ENCODE results near the gene TMC5.
A peak's percentile ranks its signal among the peaks of the same experiment; 100 is the strongest.
"Not testable (repeated sequence)": the region's sequence is repeated elsewhere in the genome, so short reads cannot be mapped to it uniquely, and the experiment has no call there.

TMC5 gene, protein sequence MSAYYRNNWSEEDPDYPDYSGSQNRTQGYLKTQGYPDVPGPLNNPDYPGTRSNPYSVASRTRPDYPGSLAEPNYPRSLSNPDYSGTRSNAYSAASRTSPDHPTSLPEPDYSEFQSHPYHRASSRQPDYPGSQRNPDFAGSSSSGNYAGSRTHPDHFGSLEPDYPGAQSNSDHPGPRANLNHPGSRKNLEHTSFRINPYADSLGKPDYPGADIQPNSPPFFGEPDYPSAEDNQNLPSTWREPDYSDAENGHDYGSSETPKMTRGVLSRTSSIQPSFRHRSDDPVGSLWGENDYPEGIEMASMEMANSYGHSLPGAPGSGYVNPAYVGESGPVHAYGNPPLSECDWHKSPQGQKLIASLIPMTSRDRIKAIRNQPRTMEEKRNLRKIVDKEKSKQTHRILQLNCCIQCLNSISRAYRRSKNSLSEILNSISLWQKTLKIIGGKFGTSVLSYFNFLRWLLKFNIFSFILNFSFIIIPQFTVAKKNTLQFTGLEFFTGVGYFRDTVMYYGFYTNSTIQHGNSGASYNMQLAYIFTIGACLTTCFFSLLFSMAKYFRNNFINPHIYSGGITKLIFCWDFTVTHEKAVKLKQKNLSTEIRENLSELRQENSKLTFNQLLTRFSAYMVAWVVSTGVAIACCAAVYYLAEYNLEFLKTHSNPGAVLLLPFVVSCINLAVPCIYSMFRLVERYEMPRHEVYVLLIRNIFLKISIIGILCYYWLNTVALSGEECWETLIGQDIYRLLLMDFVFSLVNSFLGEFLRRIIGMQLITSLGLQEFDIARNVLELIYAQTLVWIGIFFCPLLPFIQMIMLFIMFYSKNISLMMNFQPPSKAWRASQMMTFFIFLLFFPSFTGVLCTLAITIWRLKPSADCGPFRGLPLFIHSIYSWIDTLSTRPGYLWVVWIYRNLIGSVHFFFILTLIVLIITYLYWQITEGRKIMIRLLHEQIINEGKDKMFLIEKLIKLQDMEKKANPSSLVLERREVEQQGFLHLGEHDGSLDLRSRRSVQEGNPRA

DNA sequence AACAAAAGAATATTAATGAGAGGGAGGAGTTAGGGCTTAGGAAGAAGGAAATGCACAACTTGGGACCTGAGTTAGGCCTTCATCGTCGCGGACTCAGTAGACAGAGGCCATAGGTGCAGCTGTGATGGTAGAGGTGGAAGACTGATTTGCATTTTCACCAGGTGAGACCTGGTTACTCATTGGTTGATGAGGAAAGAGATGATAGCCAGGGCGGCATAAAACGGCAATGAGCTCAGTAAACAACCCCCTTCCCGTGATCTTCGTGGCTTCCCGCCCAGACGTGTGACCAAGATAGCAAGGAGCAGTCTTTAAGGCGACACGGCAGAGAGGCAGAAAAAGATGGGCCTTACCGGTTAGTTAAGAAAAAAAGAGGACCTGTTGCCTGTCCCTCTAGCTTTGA, at the start of gene TMC5:
Gene TMC5, plus strand, starts transcription at position 244 of the 400 bp plus-strand sequence. CDS start 22,156 bp downstream, outside the sequence.
- no peak for DNase-seq (ENCODE audit: low read depth, low spot score)

DNA sequence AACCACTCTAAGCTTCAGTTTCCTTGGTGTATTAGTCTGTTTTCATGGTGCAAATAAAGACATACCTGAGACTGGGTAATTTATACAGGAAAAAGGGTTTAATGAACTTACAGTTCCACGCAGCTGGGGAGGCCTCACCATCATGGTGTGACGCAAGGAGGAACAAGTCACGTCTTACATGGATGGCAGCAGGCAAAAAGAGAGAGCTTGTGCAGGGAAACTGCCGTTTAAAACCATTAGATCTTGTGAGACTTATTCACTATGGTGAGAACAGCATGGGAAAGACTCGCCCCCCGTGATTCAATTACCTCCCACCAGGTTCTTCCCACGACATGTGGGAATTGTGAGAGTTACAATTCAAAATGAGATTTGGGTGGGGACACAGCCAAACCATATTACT, 45.1 kb upstream of the TMC5 start:
- DNase-seq (ENCODE audit: low read depth, low spot score): not testable (repeated sequence)

- DNase-seq (ENCODE audit: low read depth, low spot score): no peak
These were observed 43.3 kb upstream of the TMC5 start for GRCh38 chr16:19374402-19374801.

- peak; percentile 32 for DNase-seq (ENCODE audit: low read depth, low spot score)
These were observed 42.0 kb upstream of the TMC5 start for GRCh38 chr16:19375561-19376158.

- no peak for DNase-seq (ENCODE audit: low read depth, low spot score)
These were observed 39.8 kb upstream of the TMC5 start for GRCh38 chr16:19377864-19378263.

- DNase-seq (ENCODE audit: low read depth, low spot score): no peak
These were observed 39.2 kb upstream of the TMC5 start for GRCh38 chr16:19378511-19378910.

DNA sequence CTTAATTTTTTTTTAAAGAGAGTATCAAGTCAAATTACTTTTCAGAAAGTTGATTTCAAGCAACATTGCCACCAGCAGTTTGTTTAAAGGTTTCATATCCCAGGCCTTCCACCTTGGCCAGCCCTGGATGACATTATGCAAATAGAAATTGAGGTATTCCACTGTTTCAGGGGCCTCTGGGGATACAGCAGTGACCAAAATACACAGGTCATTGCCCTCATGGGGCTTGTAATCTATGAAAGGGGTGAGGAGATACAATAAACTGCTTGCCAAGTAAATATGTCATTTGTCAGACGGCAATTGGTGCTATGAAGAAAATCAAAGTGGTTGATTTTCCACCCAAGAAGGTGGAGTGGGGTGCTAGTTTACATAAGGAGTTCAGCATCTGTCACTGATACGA, 37.8 kb upstream of the TMC5 start:
- DNase-seq (ENCODE audit: low read depth, low spot score): no peak

- DNase-seq (ENCODE audit: low read depth, low spot score): no peak
These were observed 37.4 kb upstream of the TMC5 start for GRCh38 chr16:19380328-19380727.

GRCh38 chr16:19382084-19382801, 35.4 kb upstream of the TMC5 start:
- no peak for DNase-seq (ENCODE audit: low read depth, low spot score)

DNA sequence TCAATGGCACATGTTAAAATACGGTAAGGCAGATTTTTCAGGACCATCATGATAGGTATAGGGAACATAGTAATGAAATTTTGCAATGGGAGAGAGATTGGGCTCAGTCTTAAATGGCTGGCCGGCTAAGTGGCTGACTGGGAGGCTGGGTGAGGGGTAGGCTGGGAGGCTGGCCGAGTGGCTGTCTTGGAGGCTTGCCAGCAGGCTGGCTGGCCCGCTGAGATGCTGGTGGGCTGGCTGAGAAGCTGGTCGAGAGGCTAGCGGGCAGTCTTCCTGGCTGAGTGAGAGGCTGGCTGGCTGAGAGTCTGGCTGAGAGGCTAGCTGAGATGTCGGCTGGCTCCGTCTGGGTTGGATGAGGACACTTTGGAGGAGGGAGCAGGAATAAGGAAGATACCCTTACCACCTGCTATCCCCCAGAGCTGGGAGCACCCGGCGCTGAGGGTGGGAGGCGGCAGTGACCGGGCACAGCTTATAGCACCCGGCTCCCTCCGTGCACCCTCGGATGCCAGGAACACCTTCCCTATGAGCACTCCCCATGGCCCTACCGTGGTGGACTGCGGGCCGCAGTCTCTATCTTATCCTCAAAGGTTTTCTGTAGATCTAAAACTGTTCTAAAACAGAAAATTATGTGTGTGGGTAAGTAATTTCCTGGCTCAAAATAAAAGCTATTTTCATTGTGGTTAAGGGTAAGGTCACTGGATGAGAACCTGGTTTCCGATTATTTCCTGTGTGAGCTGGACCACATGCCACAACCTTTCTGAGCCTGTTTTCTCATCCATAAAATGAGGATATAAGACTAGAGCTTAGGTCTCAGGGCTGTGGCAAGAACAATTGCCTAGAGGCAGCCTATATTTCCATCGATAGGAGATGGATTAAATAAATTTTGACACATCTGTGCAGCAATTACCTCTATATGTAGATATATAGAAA, 34.5 kb upstream of the TMC5 start:
- no peak for DNase-seq (ENCODE audit: low read depth, low spot score)

DNA sequence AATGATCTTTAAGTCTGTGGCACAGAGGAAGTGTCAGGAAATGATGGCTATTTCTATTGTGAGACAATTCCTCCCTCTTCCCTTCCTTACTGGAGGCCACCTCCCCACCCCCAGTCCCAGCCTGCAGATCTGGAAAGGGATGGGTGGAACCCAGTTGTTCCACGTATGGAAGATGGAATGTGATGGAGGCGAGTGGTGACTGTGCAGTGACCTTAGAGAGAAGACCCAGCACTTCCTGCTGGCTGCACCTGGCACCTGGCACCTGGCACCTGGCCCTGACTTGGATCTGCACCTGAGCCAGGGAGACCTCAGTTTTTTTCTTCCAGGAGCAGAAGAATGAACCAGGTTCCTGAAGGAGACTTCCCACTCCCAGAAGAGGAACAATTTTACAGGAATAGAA, 33.0 kb upstream of the TMC5 start:
- DNase-seq (ENCODE audit: low read depth, low spot score): no peak

GRCh38 chr16:19386525-19386924, 31.2 kb upstream of the TMC5 start:
- no peak for DNase-seq (ENCODE audit: low read depth, low spot score)

- peak; percentile 62 for DNase-seq (ENCODE audit: low read depth, low spot score)
These were observed 28.4 kb upstream of the TMC5 start for GRCh38 chr16:19389246-19389645.

DNA sequence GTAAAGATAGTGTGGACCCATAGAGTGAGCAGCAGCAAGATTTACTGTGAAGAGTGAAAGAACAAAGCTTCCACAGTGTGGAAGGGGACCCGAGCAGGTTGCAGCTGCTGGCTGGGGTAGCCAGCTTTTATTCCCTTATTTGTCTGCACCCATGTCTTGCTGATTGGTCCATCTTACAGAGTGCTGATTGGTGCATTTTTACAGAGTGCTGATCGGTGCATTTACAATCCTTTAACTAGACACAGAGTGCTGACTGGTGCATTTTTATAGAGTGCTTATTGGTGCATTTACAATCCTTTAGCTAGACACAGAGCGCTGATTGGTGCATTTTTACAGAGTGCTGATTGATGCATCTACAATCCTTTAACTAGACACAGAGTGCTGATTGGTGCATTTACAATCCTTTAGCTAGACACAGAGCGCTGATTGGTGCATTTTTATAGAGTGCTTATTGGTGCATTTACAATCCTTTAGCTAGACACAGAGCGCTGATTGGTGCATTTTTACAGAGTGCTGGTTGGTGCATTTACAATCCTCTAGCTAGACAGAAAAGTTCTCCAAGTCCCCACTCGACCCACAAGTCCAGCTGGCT, 26.4 kb upstream of the TMC5 start:
- DNase-seq (ENCODE audit: low read depth, low spot score): not testable (repeated sequence)

GRCh38 chr16:19392352-19392751, 25.3 kb upstream of the TMC5 start:
- DNase-seq (ENCODE audit: low read depth, low spot score): no peak

DNA sequence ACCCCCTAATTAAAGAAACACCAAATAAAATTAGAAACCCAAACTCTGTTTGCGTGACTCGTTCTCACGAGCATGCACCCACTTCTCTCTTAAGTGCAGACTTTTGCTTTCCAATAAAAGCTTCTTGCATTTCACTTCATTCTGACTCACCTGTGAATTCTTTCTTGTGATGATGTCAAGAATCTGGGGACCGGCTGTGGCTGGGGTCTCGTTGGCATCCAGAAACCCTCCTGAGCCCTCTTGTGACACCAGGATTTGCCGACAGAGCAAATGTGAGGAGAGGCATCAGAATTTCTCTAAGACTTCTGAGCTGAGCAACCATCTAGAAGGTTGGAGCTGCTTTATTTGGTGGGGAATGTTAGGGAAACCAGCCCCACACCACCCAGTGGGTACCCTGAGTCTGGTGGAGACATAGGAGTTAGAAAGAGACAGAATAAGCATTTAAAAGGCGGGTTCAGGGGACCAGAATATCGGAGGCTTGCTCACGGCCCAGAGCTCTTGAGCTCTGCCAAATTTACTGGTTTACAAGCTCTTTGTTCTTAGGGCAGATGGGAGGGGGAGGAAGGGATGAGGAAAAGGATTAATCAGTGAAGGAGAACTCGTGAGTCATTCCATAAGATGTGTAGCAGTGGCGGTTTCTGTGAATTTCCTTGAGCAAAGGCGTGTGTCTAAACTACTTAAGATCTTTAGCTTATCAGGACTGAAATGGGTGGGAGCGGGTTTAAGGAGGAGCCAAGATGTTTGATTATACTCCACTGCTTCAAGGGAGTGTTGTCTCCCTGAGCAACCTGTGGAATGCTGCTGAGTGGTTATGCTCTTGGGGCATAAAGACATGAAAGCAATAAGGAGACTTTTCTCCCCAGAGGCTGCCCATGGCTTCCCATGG, 24.2 kb upstream of the TMC5 start:
- DNase-seq (ENCODE audit: low read depth, low spot score): peak; percentile 68

DNA sequence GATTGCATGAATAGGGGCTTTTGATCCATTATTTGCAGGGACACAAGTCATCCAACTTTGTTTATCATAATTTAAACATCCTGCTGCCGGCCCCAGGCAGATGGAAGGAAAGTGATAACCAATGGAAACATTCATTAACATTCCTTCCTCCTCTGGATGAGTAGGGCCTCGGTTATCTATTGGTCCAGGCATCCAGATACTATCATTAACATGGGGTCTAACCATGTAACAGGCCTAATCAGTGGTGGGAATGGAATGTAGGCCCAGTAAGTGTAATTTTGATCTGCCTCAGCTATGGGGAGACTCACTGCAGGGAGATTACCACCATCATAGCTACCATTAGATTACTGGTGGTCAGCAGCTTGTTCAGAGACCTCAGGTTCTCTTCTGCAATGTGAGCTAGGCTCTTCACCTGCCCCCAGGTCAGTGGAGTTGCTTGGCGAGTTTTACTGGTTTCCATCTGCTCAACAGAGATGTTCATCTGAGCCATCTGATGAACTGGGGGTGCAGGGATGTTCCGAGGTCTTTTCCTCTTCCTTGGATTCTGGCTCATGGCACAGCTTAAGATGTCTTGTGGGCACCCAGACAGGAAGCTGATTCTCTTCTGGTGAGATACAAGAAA, 21.9 kb upstream of the TMC5 start:
- DNase-seq (ENCODE audit: low read depth, low spot score): peak; percentile 84

DNA sequence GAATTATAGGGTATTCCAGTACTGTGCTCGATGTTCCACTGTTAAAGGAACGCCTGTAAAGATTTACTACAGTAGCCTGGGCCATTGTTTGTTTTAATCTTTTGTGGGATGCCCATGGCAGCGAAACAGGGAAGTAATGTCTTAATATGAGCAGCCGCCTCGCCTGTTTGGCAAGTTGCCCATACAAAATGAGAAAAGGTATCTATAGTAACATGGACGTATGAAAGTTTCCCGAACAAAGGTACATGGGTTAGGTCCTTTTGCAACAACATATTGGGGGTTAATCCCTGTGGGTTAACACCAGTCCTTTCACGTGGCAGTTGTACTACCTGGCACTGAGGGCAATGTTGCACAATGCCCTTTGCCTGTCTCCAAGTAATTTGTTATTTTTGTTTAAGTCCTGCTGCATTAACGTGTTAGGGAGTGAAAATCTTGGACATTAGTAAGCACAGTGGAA, 21.1 kb upstream of the TMC5 start:
- DNase-seq (ENCODE audit: low read depth, low spot score): no peak

Measured in ELF-1 (cell line).